ES-I3 (cell line): ENCODE data around the gene ZFAND4.
"Not testable (repeated sequence)": the region's sequence is repeated elsewhere in the genome, so short reads cannot be mapped to it uniquely, and the experiment has no call there.

Experiments used
- H3K36me3 ChIP-seq: 2 replicates; pipeline ENCODE4 v1.6.1; 2013; ENCODE audit warnings: mild to moderate bottlenecking, low read length, control low read depth, moderate library complexity; ENCODE audit not compliant: insufficient read depth
- H3K4me1 ChIP-seq: 2 replicates; pipeline ENCODE4 v1.6.1; 2013; ENCODE audit warnings: mild to moderate bottlenecking, control low read depth, low read length; ENCODE audit not compliant: insufficient read depth
- H3K9ac ChIP-seq: 2 replicates; pipeline ENCODE4 v1.6.1; 2013; ENCODE audit warnings: low read depth, mild to moderate bottlenecking, low read length, moderate library complexity
- H3K9me3 ChIP-seq: 2 replicates; pipeline ENCODE4 v1.6.1; 2013; ENCODE audit warnings: mild to moderate bottlenecking, low read length, moderate library complexity; ENCODE audit not compliant: control insufficient read depth, insufficient read depth

ZFAND4 gene

DNA sequence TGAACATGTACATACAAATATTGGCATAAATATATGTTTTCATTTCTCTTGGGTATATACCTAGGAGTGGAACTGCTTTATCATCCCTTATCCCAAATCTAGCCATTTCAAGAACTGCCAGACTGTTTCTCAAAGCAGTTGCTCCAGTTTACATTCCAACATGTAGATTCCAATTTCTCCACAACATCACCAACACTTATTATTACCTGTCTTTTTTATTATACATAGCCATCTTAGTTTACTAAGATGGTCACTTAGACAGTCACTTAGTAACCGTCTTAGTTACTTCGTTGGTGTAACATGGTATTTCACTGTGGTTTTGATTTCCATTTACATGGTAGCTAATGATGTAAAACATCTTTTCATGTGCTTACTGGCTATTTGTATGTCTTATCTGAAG is 82.7 kb downstream of the ZFAND4 start:
- Histone ChIP-seq H3K36me3 (no peaks in the 10 kb centered on the region), H3K9ac (no peak overlapping the region), H3K4me1 (0 out of 2 replicates have a peak, but pooled peaks cover 4% of the 10 kb centered on the region), H3K9me3 (no peaks in the 10 kb centered on the region)

- Histone ChIP-seq H3K36me3 (no peaks in the 10 kb centered on the region), H3K9me3 (no peaks in the 10 kb centered on the region), H3K9ac (no peak overlapping the region), H3K4me1 (0 out of 2 replicates have a peak, but pooled peaks cover 4% of the 10 kb centered on the region)
Measured at GRCh38 chr10:45589009-45589408, 83.6 kb downstream of the ZFAND4 start.

- Histone ChIP-seq H3K36me3 (no peaks in the 10 kb centered on the region), H3K9ac (no peak overlapping the region), H3K9me3 (no peaks in the 10 kb centered on the region), H3K4me1 (no peaks in the 10 kb centered on the region)
Measured at GRCh38 chr10:45586028-45586824, 86.3 kb downstream of the ZFAND4 start.

DNA sequence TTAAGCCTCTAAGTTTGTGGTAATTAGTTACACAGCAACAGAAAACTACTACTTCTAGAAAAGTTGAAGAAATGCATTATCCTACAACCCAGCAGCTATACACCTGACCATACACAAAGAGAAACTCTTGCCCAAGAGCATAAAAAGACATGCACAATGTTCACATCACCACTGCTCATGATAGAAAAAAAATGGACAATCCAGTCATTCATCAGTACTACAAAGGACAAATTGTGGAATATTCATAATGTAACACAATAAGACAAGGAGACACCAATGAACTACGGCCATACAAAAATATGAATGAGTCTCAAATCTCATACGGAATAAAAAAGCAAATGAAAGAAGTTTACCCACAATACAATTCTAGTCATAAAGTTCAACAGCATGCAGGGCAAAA is 87.4 kb downstream of the ZFAND4 start:
- no peaks in the 10 kb centered on the region for H3K9me3 ChIP-seq
- no peaks in the 10 kb centered on the region for H3K36me3 ChIP-seq
- no peaks in the 10 kb centered on the region for H3K4me1 ChIP-seq
- no peak overlapping the region for H3K9ac ChIP-seq

DNA sequence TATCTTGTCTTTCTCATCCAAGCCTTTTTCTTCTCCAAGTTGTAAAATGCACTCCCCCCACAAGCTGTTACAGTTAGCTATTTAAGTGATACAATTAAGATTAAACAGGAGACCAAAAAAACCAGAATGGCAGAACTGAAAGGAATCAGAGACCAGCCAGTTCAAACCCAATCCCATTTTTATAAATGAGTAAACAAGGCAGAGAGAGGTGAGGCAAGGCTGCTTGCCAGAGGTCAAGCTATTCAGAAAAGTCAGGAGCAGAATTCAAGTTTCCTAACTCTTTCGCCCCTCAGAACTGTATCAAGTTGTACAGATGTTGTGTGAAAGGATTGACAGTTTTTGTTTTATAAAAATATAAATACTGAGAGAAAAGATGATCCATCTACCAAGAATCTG is 90.2 kb downstream of the ZFAND4 start:
- no peaks in the 10 kb centered on the region for H3K36me3 ChIP-seq
- no peaks in the 10 kb centered on the region for H3K4me1 ChIP-seq
- no peak overlapping the region for H3K9ac ChIP-seq
- no peaks in the 10 kb centered on the region for H3K9me3 ChIP-seq

DNA sequence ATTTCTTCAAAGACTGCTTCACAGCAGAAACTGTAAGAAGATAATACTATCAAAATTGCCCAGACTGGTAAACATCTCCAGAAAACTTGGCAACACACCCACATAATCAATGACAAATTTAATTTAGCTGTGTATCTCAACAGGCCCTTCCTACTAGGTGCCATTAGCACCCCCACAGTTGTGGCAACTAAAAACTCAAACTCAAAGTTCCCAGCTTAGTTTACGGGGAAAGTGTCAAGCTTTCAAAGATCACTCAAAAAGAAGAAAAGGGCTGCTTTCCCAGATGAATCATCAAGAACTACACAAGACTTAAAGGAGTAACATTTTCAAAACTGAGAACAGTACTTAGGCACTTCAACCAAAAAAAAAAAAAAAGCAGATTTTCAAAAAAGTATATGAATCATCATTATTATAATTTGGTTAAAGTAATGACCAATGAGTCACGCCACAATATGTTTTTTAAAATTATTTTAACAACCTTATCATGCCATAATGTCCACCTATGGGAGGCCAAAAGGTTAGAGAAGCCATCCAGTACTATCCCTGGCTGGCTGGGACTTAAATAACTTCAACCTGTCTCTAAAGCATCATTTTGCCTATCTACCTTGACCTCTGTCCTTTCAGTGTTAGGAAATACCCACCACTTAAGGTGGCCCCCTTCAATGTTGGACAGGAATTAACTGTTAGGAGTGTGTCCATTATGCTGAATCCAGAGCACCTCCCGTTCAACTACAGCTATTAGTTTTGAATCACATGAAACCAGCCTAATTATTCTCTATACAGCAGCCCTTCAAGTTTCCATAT is 90.8 kb downstream of the ZFAND4 start:
- no peak overlapping the region for H3K9ac ChIP-seq
- no peaks in the 10 kb centered on the region for H3K9me3 ChIP-seq
- no peaks in the 10 kb centered on the region for H3K36me3 ChIP-seq
- no peaks in the 10 kb centered on the region for H3K4me1 ChIP-seq

GRCh38 chr10:45581216-45581549 is 91.4 kb downstream of the ZFAND4 start:
- H3K36me3 ChIP-seq = no peaks in the 10 kb centered on the region
- no peak overlapping the region for H3K9ac ChIP-seq
- no peaks in the 10 kb centered on the region for H3K9me3 ChIP-seq
- no peaks in the 10 kb centered on the region; the same call in 1 of the 2 replicates for H3K4me1 ChIP-seq

GRCh38 chr10:45580371-45581215 is 92.0 kb downstream of the ZFAND4 start:
- H3K36me3 ChIP-seq = no peaks in the 10 kb centered on the region
- no peak overlapping the region for H3K9ac ChIP-seq
- H3K9me3 ChIP-seq = no peaks in the 10 kb centered on the region
- peaks cover 5% of the 10 kb centered on the region; the same call in 1 of the 2 replicates for H3K4me1 ChIP-seq

- Histone ChIP-seq H3K9ac (no peak overlapping the region), H3K9me3 (no peaks in the 10 kb centered on the region), H3K4me1 (peaks cover 11% of the 10 kb centered on the region; the same call in 1 of the 2 replicates), H3K36me3 (no peaks in the 10 kb centered on the region)
Measured at GRCh38 chr10:45578384-45578971, 94.1 kb downstream of the ZFAND4 start.

- no peaks in the 10 kb centered on the region for H3K9me3 ChIP-seq
- peaks cover 11% of the 10 kb centered on the region; the same call in 1 of the 2 replicates for H3K4me1 ChIP-seq
- H3K9ac ChIP-seq = no peak overlapping the region
- no peaks in the 10 kb centered on the region for H3K36me3 ChIP-seq
Measured at GRCh38 chr10:45575966-45576597, 96.5 kb downstream of the ZFAND4 start.

DNA sequence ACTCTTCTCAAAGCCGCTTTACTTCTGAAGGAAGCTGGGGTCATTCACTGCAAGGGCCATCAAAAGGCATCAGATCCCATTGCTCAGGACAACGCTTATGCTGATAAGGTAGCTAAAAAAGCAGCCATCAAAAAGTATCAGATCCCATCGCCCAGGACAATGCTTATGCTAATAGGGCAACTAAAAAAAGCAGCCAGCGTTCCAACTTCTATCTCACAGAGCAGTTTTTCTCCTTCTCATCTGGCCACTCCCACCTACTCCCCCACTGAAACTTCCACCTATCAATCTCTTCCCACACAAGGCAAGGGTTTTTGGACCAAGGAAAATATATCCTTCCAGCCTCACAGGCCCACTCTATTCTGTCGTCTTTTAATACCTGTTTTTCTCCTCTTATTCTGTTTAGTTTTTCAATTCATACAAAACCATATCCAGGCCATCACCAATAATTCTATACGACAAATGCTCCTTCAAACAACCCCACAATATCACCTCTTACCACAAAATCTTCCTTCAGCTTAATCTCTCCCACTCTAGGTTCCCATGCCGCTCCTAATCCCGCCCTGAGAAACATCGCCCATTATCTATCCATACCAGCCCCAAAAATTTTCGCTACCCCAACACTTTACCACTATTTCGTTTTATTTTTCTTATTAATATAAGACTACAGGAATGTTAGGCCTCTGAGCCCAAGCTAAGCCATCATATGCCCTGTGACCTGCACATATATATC is 97.4 kb downstream of the ZFAND4 start:
- not testable (repeated sequence) for H3K9me3 ChIP-seq, H3K36me3 ChIP-seq, H3K9ac ChIP-seq
- peaks cover 11% of the 10 kb centered on the region; the same call in 1 of the 2 replicates for H3K4me1 ChIP-seq

DNA sequence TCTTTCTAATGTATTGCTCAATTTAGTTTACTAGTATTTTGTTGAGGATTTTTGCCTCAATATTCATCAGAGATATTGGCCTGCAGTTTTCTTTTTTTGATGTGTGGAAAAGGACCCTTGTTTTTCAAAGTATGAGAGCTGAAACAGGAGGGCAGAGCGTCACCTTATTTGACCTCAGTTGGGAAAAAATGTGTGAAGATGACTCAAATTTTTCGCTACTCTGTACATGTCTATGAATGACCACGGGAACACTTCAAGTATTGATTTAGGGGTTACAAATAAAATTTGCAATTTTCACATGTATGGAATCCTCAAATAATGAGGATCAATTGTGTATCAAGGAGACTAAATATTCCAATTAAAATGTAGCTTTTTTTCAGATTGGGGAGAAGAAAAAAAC is 103.1 kb downstream of the ZFAND4 start:
- H3K9me3 ChIP-seq = no peaks in the 10 kb centered on the region

DNA sequence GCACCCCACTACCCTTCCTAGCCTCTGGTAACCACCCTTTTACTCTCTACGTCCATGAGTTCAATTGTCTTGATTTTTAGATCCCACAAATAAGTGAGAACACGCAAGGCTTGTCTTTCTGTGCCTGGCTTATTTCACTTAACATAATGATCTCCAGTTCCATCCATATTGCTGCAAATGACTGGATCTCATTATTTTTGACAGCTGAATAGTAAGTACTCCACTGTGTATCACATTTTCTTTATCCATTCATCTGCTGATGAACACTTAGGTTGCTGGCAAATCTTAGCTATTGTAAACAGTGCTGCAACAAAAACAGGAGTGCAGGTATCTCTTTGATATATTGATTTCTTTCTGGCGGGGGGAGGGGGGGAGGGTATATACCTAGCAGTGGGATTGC is 106.2 kb downstream of the ZFAND4 start:
- no peak overlapping the region for H3K9ac ChIP-seq
- H3K36me3 ChIP-seq = no peaks in the 10 kb centered on the region
- no peaks in the 10 kb centered on the region for H3K4me1 ChIP-seq
- H3K9me3 ChIP-seq = no peaks in the 10 kb centered on the region

More for the DNA sequence above, 103.1 kb downstream of the ZFAND4 start:
- Histone ChIP-seq H3K36me3 (no peaks in the 10 kb centered on the region), H3K9ac (no peak overlapping the region), H3K4me1 (0 out of 2 replicates have a peak, but pooled peaks cover 2% of the 10 kb centered on the region)
